Thymus (tissue), 11 donors: ENCODE data around the gene UBE2E2. TPM values are rescaled to one million over a fixed set of nuclear protein-coding genes. Genes with fewer than 3 reads are reported as not detected.

Source experiments
- DNase-seq, 9 donors: peaks; one replicate each; pipeline ENCODE4 v3.0.0-alpha.2; 2013; ENCODE audit warnings: low spot score in 9 of 9, low read depth in 6 of 9, missing footprints in 1 of 9
- H3K27ac ChIP-seq, 2 donors: one replicate each; pipeline ENCODE4 v1.5.1; 2013; ENCODE audit warnings: control low read depth in 1 of 2, low read depth in 1 of 2, low read length in 1 of 2, mild to moderate bottlenecking in 1 of 2, moderate library complexity in 1 of 2
- H3K27me3 ChIP-seq, 2 donors: one replicate each; pipeline ENCODE4 v1.5.1; 2013; ENCODE audit warnings: low read length in 1 of 2; ENCODE audit not compliant: control insufficient read depth in 2 of 2, insufficient read depth in 1 of 2
- H3K36me3 ChIP-seq, 2 donors: one replicate each; pipeline ENCODE4 v1.5.1; 2013; ENCODE audit warnings: low read length in 1 of 2, mild to moderate bottlenecking in 1 of 2, moderate library complexity in 1 of 2; ENCODE audit not compliant: control insufficient read depth in 2 of 2, insufficient read depth in 2 of 2
- H3K4me1 ChIP-seq, 2 donors: one replicate each; pipeline ENCODE4 v1.5.1; 2013; ENCODE audit warnings: low read length in 2 of 2; ENCODE audit not compliant: control insufficient read depth in 2 of 2, insufficient read depth in 2 of 2
- H3K4me3 ChIP-seq, 2 donors: one replicate each; pipeline ENCODE4 v1.5.1; 2013; ENCODE audit warnings: low read length in 2 of 2, control low read depth in 1 of 2, mild to moderate bottlenecking in 1 of 2
- H3K9me3 ChIP-seq, 2 donors: one replicate each; pipeline ENCODE4 v1.5.1; 2013; ENCODE audit warnings: low read length in 1 of 2, mild to moderate bottlenecking in 1 of 2; ENCODE audit not compliant: control insufficient read depth in 2 of 2, insufficient read depth in 1 of 2
- WGBS: extraction: QIAGEN DNeasy Blood & Tissue Kit; methylation state at CpG from one replicate; pipeline ENCODE4 v1.1.7; 2013; 5-methylcytosine and 5-hydroxymethylcytosine counted together
- polyA plus RNA-seq: library from polyadenylated mRNA; stranded (reverse); fragments of 200-250 nt; gene quantifications from one replicate; pipeline ENCODE4 v1.2.3, GENCODE V29; 2013
- total RNA-seq: library from RNA; stranded (reverse); fragments of 120-200 nt; gene quantifications from one replicate; pipeline ENCODE4 v1.2.4, GENCODE V29; 2013
- donor health status: healthy.

UBE2E2 gene
- total and polyA plus RNA-seq, 2 donors: 32.9 to 35.5 TPM

DNA sequence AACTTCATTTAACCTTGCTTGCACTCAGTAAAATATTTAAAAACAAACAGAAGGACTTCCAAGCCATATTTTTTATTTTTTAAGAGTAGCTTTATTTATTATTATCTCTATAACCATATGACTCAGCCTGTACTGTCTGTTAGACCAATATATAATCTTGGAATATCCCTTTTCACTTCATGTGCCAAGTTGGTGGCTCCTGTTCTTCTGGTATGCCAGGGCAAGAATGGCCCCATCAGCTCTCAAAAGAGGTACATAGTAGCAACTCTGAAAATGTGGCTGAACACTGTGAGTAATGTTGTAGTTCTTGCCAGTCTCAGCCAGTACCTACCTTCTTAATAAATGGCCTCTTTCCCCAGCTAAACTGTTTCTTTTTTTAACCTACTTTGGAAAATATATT lies 345.6 kb downstream of the UBE2E2 start:
- no peak for DNase-seq
- no peaks in the 10 kb centered on the region for H3K27me3 ChIP-seq
- H3K36me3 ChIP-seq: no peaks in the 10 kb centered on the region
- H3K27ac ChIP-seq: no peak overlapping the region
- no peak overlapping the region for H3K4me3 ChIP-seq
- no peaks in the 10 kb centered on the region for H3K4me1 ChIP-seq
- no peaks in the 10 kb centered on the region for H3K9me3 ChIP-seq

DNA sequence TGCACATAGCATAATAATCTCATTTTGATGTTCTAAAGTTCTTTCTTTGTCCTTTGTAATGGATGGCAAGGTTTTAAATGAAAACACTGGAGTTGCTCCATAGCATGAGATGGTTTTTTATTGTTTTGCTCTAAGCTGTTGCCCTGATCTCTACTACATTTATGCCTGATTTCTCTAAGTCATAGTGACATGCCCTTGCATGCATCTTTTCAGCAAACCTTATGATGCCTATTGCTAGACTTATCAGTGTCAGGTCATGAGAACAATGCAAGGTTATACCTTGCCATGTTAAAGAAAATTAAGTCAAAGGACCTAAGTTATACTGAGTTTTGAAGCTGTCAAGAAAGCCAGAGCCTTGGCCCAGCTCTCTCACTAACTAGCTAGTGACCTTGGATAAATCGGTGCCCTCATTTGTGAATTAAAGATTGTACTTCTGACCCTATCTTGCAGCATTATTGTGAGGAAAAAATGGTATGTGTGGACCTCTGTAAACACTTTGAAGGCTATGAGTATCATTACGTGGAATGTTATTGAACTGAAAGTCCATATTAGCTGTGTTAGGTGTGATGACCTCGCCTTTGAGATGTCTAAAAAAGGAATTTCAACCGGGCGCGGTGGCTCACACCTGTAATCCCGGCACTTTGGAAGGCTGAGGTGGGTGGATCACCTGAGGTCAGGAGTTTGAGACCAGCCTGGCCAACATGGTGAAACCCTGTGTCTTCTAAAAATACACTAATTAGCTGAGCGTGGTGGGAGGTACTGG lies 346.2 kb downstream of the UBE2E2 start:
- Histone ChIP-seq H3K36me3 (no peaks in the 10 kb centered on the region), H3K27me3 (no peaks in the 10 kb centered on the region), H3K27ac (no peak overlapping the region), H3K9me3 (no peaks in the 10 kb centered on the region), H3K4me1 (no peaks in the 10 kb centered on the region), H3K4me3 (no peak overlapping the region)
- DNase-seq: no peak
- 98% methylated on average over 8 of the region's 8 CpGs for WGBS

DNA sequence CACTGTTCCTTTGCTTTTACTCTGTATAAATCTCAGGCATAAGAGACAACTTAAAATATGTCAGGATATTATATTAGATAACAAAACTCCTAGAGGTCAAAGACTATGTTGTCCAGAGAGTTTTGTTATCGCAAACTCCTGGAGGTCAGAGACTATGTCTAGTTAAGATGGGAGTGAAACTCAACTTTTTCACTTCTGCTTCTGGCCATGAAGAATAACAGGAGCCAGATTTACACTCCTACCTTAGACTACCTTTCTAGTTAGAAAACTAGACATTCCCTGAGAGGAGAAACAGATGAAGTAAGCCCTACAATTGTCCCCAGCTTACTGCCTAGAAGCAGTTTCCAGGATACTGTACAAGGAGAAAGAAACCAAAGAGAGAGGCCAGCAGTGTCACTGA lies 347.3 kb downstream of the UBE2E2 start:
- no peak for DNase-seq
- no peaks in the 10 kb centered on the region for H3K4me1 ChIP-seq
- H3K9me3 ChIP-seq: no peaks in the 10 kb centered on the region
- no peaks in the 10 kb centered on the region for H3K36me3 ChIP-seq
- H3K27ac ChIP-seq: no peak overlapping the region
- 96% methylated on average over 1 of the region's 1 CpG for WGBS
- H3K4me3 ChIP-seq: no peak overlapping the region
- H3K27me3 ChIP-seq: no peaks in the 10 kb centered on the region

DNA sequence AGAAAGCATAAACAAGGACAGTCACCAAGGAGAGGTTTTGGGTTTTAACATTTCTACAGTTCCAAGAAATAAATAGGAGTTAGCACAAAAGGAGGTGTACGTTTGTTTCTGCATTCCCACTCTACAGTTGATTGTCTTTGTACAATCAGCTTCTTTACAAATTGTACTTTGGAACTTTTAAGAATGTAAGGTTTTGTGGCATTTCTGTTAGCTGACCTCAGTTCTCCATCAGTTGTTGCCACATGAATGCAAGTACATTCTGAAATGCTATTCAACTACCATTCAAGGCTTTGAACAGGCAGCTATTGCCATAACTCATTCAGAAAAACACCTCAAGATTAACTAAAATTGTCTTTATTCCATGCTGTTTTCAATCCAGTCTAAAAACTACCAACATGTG lies 349.4 kb downstream of the UBE2E2 start:
- 96% methylated on average over 1 of the region's 1 CpG for WGBS
- Histone ChIP-seq H3K4me1 (no peaks in the 10 kb centered on the region), H3K9me3 (no peaks in the 10 kb centered on the region), H3K4me3 (no peak overlapping the region), H3K27me3 (no peaks in the 10 kb centered on the region), H3K27ac (no peak overlapping the region), H3K36me3 (no peaks in the 10 kb centered on the region)
- no peak for DNase-seq

DNA sequence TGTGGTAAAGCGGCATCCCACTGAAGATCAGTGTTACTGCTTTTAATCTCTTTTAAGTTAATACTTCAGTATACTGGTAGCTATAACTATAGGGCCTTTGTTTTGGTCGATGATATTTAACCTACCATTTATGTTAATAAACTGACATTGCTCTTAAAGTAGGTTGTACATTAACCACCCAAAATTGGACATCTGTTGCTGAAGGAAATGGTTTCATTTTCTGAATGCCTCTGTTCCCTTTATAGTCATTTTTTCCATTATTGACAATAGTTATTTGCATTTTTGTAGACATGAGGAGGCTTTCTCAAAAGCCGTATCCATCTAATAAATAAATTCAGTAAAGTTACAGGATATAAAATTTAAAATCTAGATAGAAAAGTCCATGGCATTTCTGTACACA lies 350.2 kb downstream of the UBE2E2 start:
- WGBS: 96% methylated on average over 3 of the region's 3 CpGs
- Histone ChIP-seq H3K4me3 (no peak overlapping the region), H3K27me3 (no peaks in the 10 kb centered on the region), H3K4me1 (no peaks in the 10 kb centered on the region), H3K36me3 (no peaks in the 10 kb centered on the region), H3K27ac (no peak overlapping the region), H3K9me3 (no peaks in the 10 kb centered on the region)
- DNase-seq: no peak

DNA sequence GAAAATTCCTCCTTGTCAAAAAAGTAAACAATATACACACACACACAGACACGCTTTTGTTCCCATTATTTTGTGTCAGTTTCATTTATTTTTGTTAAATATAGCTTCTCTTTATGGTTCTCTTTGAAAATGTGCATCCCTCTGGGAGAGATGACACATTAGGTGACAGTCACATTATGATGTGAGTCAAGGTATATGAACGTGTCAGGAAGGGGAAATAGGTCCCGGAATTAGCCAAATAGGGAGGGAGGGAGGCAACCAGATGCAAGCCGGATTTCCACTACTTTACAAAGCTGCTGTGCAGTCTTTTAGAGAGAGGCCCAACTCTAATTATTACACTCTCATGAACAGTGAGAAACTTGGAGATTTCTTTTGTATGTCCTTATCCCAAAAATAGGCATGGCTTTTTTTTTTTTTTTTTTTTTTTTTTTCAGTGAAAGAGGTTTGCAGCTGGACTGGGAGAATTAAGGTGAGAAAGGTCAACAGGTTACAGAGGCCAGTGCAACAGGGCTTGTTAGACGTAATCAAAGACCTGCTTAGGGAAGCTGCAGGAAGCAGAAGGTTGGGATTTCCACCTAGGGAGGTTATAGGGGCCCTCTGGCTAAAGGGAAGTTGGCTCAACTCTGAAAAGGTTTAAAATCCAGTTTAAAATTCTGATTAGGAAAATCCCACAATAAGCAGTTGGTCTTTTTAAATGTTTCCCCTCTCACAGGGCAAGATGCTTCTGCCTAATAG lies 362.1 kb downstream of the UBE2E2 start:
- 95% methylated on average over 5 of the region's 5 CpGs for WGBS
- H3K36me3 ChIP-seq: no peaks in the 10 kb centered on the region
- no peaks in the 10 kb centered on the region for H3K4me1 ChIP-seq
- no peak overlapping the region for H3K4me3 ChIP-seq
- no peak for DNase-seq
- no peak overlapping the region for H3K27ac ChIP-seq
- no peaks in the 10 kb centered on the region for H3K27me3 ChIP-seq
- no peaks in the 10 kb centered on the region for H3K9me3 ChIP-seq

DNA sequence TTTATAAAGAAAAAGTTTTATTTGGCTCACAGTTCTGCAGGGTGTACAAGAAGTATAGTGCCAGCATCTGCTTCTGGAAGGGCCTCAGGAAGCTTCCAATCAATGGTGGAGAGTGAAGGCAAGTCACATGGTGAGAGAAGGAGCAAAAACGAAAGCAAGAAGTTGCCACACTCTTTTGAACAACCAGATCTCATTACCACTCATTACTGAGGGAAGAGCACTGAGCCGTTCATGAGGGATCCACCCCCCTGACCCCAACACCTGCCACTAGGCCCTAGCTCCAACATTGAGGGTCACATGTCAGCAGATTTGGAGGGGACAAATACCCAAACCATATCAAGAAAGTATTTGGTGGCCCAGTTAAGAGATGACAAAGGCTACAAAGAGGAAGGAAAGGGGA lies 363.4 kb downstream of the UBE2E2 start:
- no peak for DNase-seq
- 89% methylated on average over 2 of the region's 2 CpGs for WGBS
- no peaks in the 10 kb centered on the region for H3K4me1 ChIP-seq
- no peak overlapping the region for H3K4me3 ChIP-seq
- H3K9me3 ChIP-seq: no peaks in the 10 kb centered on the region
- H3K27me3 ChIP-seq: no peaks in the 10 kb centered on the region
- no peak overlapping the region for H3K27ac ChIP-seq
- no peaks in the 10 kb centered on the region for H3K36me3 ChIP-seq

DNA sequence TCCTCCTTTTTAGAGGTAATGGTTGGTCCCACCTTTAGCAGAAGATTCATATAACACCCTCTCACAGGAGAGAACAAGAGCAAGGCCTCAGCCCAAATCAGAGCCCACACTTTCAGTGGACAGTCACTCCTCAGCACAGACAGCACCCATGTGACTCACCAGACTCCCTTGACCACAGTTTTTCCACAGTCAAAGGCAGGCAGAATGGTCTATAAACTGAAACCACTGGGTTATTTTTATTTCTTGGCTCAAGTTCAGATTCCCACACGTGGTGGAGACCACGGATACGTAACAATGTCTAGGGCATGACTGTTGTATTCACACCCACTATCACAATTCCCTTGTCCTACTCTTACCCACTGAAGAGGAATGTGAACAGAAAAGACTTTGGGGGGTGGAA lies 364.8 kb downstream of the UBE2E2 start:
- H3K4me1 ChIP-seq: no peaks in the 10 kb centered on the region
- H3K27ac ChIP-seq: no peak overlapping the region
- no peaks in the 10 kb centered on the region for H3K9me3 ChIP-seq
- H3K36me3 ChIP-seq: no peaks in the 10 kb centered on the region
- 42% methylated on average over 3 of the region's 3 CpGs for WGBS
- H3K4me3 ChIP-seq: no peak overlapping the region
- DNase-seq: no peak
- H3K27me3 ChIP-seq: no peaks in the 10 kb centered on the region

DNA sequence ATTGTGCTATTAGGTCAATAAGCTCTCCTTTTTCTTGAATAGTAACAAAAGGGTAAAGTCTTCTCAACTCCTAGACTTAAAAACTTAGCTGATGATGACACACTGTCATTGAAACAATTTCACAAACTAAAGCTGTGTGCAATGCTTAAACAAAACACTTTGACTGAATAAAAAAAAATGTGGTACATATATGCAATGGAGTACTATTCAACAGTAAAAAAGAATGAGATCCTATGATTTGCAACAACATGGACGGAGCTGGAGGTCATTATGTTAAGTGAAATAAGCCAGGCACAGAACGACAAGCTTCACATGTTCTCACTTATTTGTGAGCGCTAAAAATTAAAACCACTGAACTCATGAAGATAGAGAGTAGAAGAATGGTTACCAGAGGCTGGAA lies 370.7 kb downstream of the UBE2E2 start:
- Histone ChIP-seq H3K9me3 (no peaks in the 10 kb centered on the region), H3K27ac (no peak overlapping the region), H3K4me3 (no peak overlapping the region), H3K27me3 (no peaks in the 10 kb centered on the region), H3K4me1 (no peaks in the 10 kb centered on the region), H3K36me3 (no peaks in the 10 kb centered on the region)
- no peak for DNase-seq
- WGBS: 97% methylated on average over 3 of the region's 3 CpGs
